Adipose tissue (tissue), 3 donors: Measurements from ENCODE around the gene DCAF17. TPM values are rescaled to one million over a fixed set of nuclear protein-coding genes. Genes with fewer than 3 reads are reported as not detected.
"Not testable (repeated sequence)": the region's sequence is repeated elsewhere in the genome, so short reads cannot be mapped to it uniquely, and the experiment has no call there.

Source experiments
- H3K27ac ChIP-seq: one replicate; pipeline ENCODE4 v1.5.1; 2013; ENCODE audit warnings: low read depth, low read length
- WGBS, 3 donors: extraction: QIAGEN DNeasy Blood & Tissue Kit; methylation state at CpG; one replicate each; pipeline ENCODE4 v1.1.7; 2013; 5-methylcytosine and 5-hydroxymethylcytosine counted together
- polyA plus RNA-seq, 3 donors: library from polyadenylated mRNA; stranded (reverse); fragments of 200-250 nt; gene quantifications; one replicate each; pipeline ENCODE4 v1.2.3, GENCODE V29; 2013
- donor health status: healthy with polysubstance abuse.
- donor health status: Bipolar disorder and iron deficiency.
- donor health status: healthy.

The DCAF17 gene
- polyA plus RNA-seq, 3 donors = 3.4 to 5.8 (median 3.7) TPM

GRCh38 chr2:171407030-171407675 lies 26.9 kb upstream of the DCAF17 start:
- H3K27ac ChIP-seq = no peak overlapping the region
- WGBS, 3 donors = 83 to 93% (median 84%) methylated on average over 4 of the region's 4 CpGs

- WGBS, 3 donors = 95 to 98% (median 95%) methylated on average over 1 of the region's 1 CpG
- H3K27ac ChIP-seq = no peak overlapping the region
These were observed 26.4 kb upstream of the DCAF17 start for GRCh38 chr2:171407676-171408044.

DNA sequence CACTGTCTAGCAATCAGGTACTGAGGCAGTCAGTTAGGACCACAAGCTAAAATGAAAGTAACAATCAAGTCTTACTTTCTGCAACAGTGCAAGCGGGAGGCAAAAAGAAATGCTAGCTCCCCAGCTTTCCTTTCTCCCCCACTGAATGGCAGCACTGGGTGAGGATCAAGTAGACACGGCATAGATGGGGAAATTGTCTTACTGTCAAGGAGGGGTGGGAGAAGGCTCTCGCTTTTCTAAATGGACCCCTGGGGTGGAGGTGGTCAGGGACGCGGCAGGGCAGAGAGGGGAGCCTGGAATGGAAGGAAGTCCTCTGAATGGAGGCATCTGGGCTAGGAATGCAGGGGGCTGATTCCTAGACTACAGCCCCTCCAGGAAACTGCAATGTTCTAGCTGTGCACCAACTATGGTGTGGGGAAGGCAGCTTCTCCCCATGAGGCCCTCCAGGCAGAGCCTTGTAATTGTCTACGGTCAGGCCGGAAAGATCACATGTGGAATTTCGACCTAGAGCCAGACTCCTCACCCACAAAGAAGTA lies 24.5 kb upstream of the DCAF17 start:
- 68 to 84% (median 76%) methylated on average over 8 of the region's 8 CpGs for WGBS, 3 donors
- no peak overlapping the region for H3K27ac ChIP-seq

- no peak overlapping the region for H3K27ac ChIP-seq
- WGBS, 3 donors = 73 to 79% (median 78%) methylated on average over 4 of the region's 4 CpGs
These were observed 23.9 kb upstream of the DCAF17 start for GRCh38 chr2:171410101-171410500.

GRCh38 chr2:171410624-171411023 lies 23.4 kb upstream of the DCAF17 start:
- no peak overlapping the region for H3K27ac ChIP-seq

DNA sequence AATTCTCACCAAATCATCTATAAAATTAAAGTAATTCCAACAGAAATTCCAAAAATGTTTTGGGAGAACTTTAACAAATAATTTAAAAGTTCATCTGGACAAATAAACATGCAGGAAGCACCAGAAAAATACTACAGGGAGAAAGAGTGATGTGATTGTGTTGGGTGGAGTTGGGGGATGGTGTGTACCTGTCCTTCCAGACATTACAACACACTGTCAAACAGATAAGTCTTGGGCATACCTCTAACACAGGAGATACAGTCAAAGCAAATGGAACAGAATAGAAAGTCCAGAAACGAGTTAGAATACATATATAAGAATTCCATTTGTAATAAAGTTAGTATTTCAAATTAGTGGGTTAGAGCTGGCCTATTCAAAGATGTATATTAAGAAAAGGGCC lies 22.8 kb upstream of the DCAF17 start:
- H3K27ac ChIP-seq = no peak overlapping the region
- WGBS, 3 donors = 60 to 80% (median 63%) methylated on average over 1 of the region's 1 CpG

- no peak overlapping the region for H3K27ac ChIP-seq
- 74 to 90% (median 77%) methylated on average over 2 of the region's 2 CpGs for WGBS, 3 donors
These were observed 22.1 kb upstream of the DCAF17 start for GRCh38 chr2:171411791-171412483.

DNA sequence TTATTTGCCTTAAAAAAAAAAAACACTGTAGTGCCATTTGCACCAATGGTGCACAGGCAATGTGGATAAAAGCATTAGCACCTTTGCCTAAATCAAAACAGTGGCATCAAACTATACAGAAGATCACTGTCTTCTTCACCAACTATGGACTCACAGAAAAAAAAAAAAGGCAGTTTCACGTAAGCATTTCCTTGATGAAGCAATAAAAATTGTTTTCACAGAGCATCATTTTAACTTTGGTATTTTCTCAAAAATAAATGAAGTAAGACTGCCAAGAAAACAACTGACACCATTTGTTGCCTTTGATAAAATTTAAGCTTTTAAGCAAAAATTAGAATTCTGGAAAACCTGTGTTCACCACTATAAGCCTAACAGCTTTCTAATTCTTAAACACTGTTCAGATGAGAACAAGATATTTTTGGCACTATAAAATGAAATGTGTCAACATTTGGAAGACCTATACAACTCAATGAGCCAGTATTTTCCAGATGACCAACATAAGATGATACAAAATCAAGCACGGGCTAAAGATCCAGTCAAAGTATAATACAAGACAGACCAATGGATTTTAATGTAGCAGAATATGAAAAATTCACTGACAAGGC lies 21.4 kb upstream of the DCAF17 start:
- no peak overlapping the region for H3K27ac ChIP-seq
- WGBS, 3 donors = 50 to 73% (median 59%) methylated on average over 2 of the region's 2 CpGs

- WGBS, 3 donors = 78 to 93% (median 89%) methylated on average over 4 of the region's 4 CpGs
- not testable (repeated sequence) for H3K27ac ChIP-seq
These were observed 19.4 kb upstream of the DCAF17 start for GRCh38 chr2:171414645-171415044.

DNA sequence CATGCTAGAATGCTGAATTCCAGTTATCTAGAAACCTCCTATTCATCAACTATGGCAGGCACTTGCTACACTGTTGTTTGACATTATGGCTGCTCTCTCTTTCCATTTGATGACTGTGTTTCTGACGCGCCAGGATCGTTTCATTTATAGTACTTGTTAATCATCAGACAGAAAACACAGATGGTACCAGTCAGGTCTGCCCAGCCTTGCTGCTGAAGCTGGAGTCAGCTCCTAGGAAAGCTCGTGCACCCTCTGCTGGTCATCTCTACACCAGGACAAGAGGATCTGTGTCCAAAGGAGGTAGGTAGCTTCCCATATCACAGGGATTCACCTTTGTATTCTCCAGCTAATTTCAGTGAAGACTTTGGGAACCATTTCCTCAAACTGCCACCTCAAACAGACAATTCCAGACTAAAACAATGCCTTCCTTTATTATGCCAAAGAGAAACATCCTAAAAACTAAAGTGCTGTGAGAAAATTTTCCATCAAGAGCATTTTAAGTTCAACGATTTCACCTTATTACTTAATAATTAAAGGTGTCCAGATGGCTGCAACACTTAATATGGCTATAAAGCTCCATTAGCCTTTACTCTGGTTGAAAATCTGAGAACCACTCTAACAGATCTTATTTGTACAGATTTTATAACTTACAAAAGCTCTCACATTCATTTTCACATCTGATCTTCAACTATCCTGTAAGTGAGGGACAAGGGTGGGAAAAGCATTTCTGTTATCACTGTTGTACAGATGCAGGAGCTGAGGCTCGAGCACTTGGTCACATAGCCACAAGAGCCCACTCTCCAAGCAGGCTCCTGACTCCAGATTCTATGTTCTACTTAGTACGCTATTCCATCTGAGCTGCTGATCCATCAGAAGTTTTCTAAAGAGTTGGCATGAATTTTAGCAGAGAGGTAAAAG lies 17.8 kb upstream of the DCAF17 start:
- H3K27ac ChIP-seq = no peak overlapping the region
- WGBS, 3 donors = 28 to 36% (median 35%) methylated on average over 7 of the region's 7 CpGs

GRCh38 chr2:171419333-171419732 lies 14.7 kb upstream of the DCAF17 start:
- no peak overlapping the region for H3K27ac ChIP-seq
- 70 to 84% (median 83%) methylated on average over 2 of the region's 2 CpGs for WGBS, 3 donors

DNA sequence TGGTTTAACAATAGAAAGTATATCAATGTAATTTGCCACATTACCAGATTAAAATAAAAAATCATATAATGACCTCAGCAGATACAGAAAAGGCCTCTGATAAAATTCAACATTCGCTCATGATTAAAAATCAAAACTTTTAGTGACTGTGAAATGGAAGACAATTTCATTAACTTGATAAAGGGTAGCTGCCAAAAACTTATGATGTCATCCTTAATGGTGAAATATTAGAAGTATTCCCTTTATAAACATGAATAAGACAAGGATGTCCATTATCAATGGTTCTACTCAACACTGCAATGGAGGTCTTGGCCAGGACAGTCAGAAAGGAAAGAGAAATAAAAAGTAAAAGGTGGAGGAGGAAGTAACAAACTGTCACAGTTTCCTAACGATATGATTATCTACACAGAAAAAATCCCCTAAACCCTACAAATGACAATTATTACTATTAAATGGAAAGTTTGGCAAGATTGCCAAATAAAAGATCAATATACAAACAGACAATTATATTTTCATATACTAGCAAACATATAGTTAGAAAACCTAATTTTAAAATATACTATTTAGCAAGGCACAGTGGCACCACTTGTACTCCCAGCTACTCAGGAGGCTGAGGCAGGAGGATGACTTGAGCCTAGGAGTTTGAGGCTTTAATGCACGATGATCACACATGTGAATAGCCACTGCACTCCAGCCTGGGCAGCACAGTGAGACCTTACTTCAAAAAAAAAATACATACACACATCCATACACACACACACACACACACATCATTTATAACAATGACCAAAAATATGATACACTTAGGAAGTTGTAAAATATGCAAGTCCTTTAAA lies 13.1 kb upstream of the DCAF17 start:
- WGBS, 3 donors = 79 to 86% (median 82%) methylated on average over 3 of the region's 3 CpGs

DNA sequence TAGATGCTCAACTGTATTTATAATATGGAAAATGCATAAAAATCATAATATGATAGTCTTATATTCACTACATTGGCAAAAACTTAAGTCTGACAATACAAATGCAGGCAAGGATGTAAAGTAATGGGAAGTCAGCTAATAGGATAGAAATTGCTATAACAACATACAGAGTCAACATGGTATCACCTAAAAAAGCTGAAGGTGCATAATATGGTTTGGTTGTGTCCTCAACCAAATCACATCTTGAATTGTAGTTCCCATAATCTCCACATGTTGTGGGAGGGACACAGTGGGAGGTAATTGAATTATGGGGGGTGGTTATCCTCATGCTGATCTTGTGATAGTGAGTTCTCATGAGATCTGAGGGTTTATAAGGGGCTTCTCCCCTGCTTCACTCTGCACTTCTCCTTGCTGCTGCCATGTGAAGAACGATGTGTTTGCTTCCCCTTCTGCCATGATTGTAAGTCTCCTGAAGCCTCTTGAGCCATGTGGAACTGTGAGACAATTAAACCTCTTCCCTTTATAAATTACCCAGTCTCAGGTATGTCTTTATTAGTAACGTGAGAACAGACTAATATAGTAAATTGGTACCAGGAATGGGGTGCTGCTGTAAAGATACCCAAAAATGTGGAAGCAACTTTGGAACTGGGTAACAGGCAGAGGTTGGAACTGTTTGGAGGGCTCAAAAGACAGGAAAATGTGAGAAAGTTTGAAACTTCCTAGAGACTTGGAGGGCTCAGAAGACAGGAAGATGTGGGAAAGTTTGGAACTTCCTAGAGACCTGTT lies 11.1 kb upstream of the DCAF17 start:
- 93 to 94% (median 93%) methylated on average over 2 of the region's 2 CpGs for WGBS, 3 donors
- not testable (repeated sequence) for H3K27ac ChIP-seq

More for the DNA sequence above, 13.1 kb upstream of the DCAF17 start:
- H3K27ac ChIP-seq = no peak overlapping the region

DNA sequence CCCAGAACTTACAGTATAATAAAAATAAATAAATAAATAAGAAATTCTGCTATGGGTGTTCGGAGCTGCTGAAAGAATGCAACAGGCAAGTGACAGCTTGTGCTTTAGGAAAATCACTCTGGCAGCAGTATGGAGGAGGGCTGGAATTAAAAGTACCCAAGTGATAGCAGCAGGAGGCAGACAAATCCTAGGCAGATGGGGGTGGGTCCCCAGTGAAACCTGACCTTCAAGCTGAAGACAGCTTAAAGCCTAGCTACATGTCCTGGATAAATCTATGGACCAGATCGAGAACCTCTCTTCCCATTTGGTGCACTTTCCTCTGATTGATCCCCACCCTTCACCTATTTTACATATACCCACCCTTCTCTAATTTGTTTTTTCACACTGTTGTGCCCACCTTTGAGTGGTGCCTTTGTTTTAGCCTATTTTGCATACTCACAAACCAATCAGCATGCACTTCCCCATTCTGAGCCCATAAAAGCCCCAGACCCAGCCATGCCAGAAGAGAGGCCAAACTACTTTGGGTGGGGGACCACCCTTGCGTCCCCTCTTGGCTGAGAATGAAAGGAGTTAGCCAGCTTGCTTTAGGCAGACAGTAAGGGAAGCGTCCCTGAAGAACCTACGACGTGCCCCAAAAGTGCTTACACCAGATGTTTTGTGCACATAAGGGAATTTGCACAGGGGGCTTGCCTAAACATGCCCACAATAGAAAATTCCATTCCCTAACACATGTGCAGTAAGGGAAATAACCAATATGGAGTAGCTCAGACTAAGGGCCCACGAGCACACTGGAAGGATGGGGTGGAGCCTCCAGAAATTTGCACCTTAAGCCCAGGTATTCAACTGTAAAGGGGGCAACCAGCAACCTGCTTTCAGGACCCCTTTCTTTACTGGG lies 3.3 kb upstream of the DCAF17 start:
- no peak overlapping the region for H3K27ac ChIP-seq
- WGBS, 3 donors = 95 to 97% (median 97%) methylated on average over 7 of the region's 7 CpGs

DNA sequence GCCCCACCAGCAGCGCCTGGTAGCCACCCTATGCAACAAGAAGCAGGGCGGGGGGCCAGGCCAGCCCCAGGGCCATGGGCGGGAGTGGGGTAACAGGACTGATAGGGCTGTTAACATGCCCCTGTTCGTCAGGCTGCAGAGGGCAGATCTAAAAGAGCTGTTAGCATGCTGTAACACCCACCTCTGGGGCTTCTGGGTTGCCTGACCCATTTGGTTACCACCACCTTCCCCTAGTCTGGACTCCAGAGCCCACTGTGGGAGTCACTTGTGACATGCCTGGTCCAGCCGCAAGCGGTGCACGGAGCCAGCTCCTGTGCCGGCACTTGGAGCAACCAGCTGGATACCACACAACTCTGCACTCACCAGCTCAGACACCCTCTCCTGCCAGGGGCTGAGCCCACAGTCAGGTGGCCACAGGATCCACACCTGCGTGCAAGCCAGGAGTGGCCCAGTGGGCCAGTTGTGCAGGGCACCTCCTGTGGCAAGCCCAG lies 2.3 kb upstream of the DCAF17 start:
- no peak overlapping the region for H3K27ac ChIP-seq
- WGBS, 3 donors = 97 to 99% (median 98%) methylated on average over 9 of the region's 9 CpGs
